ENCODE measurements around the gene BCLAF1. TPM values are rescaled to one million over a fixed set of nuclear protein-coding genes. Genes with fewer than 3 reads are reported as not detected.

Gene BCLAF1
- polyA plus RNA-seq, 3 donors = 32.5 to 75.8 (median 47.0) TPM

GRCh38 chr6:136307351-136307750 lies 17.7 kb upstream of the BCLAF1 start:
- no peak for TF ChIP-seq CTCF (IDR thresholded peaks at IDR 0.05)
- H2AFZ ChIP-seq (ENCODE audit: insufficient read depth, low read depth, low read length, poor library complexity, severe bottlenecking) = no peak overlapping the region
- no peak overlapping the region for H3K27ac Mint-ChIP-seq

GRCh38 chr6:136306466-136306865 lies 16.8 kb upstream of the BCLAF1 start:
- no peak overlapping the region for H3K27ac ChIP-seq (ENCODE audit: low read depth in 1 of 2, low read length in 2 of 2)
- H2AFZ ChIP-seq (ENCODE audit: insufficient read depth, low read depth, low read length, poor library complexity, severe bottlenecking) = no peak overlapping the region
- no peaks in the 10 kb centered on the region for H3K36me3 ChIP-seq (replicated peaks in 1 of 2; ENCODE audit: control insufficient read depth in 1 of 2, insufficient read depth in 2 of 2, low read length in 2 of 2)
- H3K9ac ChIP-seq (ENCODE audit: insufficient read depth, low read length, poor library complexity, severe bottlenecking) = no peak overlapping the region
- WGBS (ENCODE audit: insufficient coverage) = no CpG with 5 or more reads among the region's 1 CpG
- H3K4me3 ChIP-seq (replicated peaks in 1 of 3; ENCODE audit: low read depth in 2 of 3, low read length in 3 of 3) = no peak overlapping the region
- Mint-ChIP-seq H3K9me3 (peaks cover 0 to 5% (median 0%) of the 10 kb centered on the region in 7 donors), H3K27me3 (ENCODE audit: low read depth in 3 of 3) (peaks cover 0 to 1% (median 0%) of the 10 kb centered on the region in 3 donors), H3K4me3 (no peak overlapping the region), H3K27ac (no peak overlapping the region), H3K36me3 (no peaks in the 10 kb centered on the region), H3K4me1 (peaks cover 4% of the 10 kb centered on the region)
- no peak for TF ChIP-seq CTCF (IDR thresholded peaks at IDR 0.05)
- no peaks in the 10 kb centered on the region for H3K27me3 ChIP-seq (ENCODE audit: control insufficient read depth in 2 of 2, insufficient read depth in 2 of 2, low read length in 2 of 2)
- no peaks in the 10 kb centered on the region for H3K4me1 ChIP-seq (ENCODE audit: control insufficient read depth in 1 of 2, insufficient read depth in 2 of 2, low read length in 2 of 2)
- no peaks in the 10 kb centered on the region for H4K20me1 ChIP-seq (ENCODE audit: insufficient read depth, low read length)
- no peaks in the 10 kb centered on the region for H3K9me3 ChIP-seq (replicated peaks in 1 of 2; ENCODE audit: control insufficient read depth in 1 of 2, insufficient read depth in 1 of 2, low read length in 2 of 2)
- DNase-seq = no peak
- no peak overlapping the region for H3K4me2 ChIP-seq (replicated peaks; ENCODE audit: extremely low read depth, low read length, poor library complexity, severe bottlenecking)
- H3K79me2 ChIP-seq (ENCODE audit: insufficient read depth, low read length) = no peaks in the 10 kb centered on the region
- intact Hi-C loops (cut with micrococcal nuclease) = no loop called here

More at GRCh38 chr6:136307351-136307750, 17.7 kb upstream of the BCLAF1 start:
- no peak overlapping the region for H3K9ac ChIP-seq (ENCODE audit: insufficient read depth, low read length, poor library complexity, severe bottlenecking)
- no peaks in the 10 kb centered on the region for H3K36me3 ChIP-seq (replicated peaks in 1 of 2; ENCODE audit: control insufficient read depth in 1 of 2, insufficient read depth in 2 of 2, low read length in 2 of 2)
- no peaks in the 10 kb centered on the region for H3K4me1 ChIP-seq (ENCODE audit: control insufficient read depth in 1 of 2, insufficient read depth in 2 of 2, low read length in 2 of 2)
- H3K4me1 Mint-ChIP-seq = peaks cover 4% of the 10 kb centered on the region
- no peak overlapping the region for H3K4me3 Mint-ChIP-seq
- H3K27me3 Mint-ChIP-seq (ENCODE audit: low read depth in 3 of 3) = peaks cover 0 to 1% (median 0%) of the 10 kb centered on the region in 3 donors
- no peak overlapping the region for H3K4me3 ChIP-seq (replicated peaks in 1 of 3; ENCODE audit: low read depth in 2 of 3, low read length in 3 of 3)
- no peaks in the 10 kb centered on the region for H4K20me1 ChIP-seq (ENCODE audit: insufficient read depth, low read length)
- no peaks in the 10 kb centered on the region for H3K9me3 ChIP-seq (replicated peaks in 1 of 2; ENCODE audit: control insufficient read depth in 1 of 2, insufficient read depth in 1 of 2, low read length in 2 of 2)
- DNase-seq = no peak
- H3K4me2 ChIP-seq (replicated peaks; ENCODE audit: extremely low read depth, low read length, poor library complexity, severe bottlenecking) = no peak overlapping the region
- intact Hi-C loops (cut with micrococcal nuclease) = no loop called here
- no peak overlapping the region for H3K27ac ChIP-seq (ENCODE audit: low read depth in 1 of 2, low read length in 2 of 2)
- no peaks in the 10 kb centered on the region for H3K79me2 ChIP-seq (ENCODE audit: insufficient read depth, low read length)
- H3K27me3 ChIP-seq (ENCODE audit: control insufficient read depth in 2 of 2, insufficient read depth in 2 of 2, low read length in 2 of 2) = no peaks in the 10 kb centered on the region
- H3K36me3 Mint-ChIP-seq = no peaks in the 10 kb centered on the region
- peaks cover 0 to 5% (median 0%) of the 10 kb centered on the region in 7 donors for H3K9me3 Mint-ChIP-seq
